ENCODE results near the gene HOXB13.

Gene HOXB13

GRCh38 chr17:48738424-48738802, 9.9 kb upstream of the HOXB13 start:
- H3K4me3 ChIP-seq, result no peak overlapping the region
- DNase-seq (ENCODE audit: low spot score), result no peak
- no peak overlapping the region for H3K27ac ChIP-seq
- TF ChIP-seq CTCF (IDR thresholded peaks at IDR 0.05), result no peak

- no peak for TF ChIP-seq CTCF (IDR thresholded peaks at IDR 0.05)
- Histone ChIP-seq H3K4me3 (no peak overlapping the region), H3K27ac (no peak overlapping the region)
- DNase-seq (ENCODE audit: low spot score), result no peak
Measured at GRCh38 chr17:48737330-48738043, 8.9 kb upstream of the HOXB13 start.

- no peak for DNase-seq (ENCODE audit: low spot score)
- no peak for TF ChIP-seq CTCF (IDR thresholded peaks at IDR 0.05)
- Histone ChIP-seq H3K4me3 (no peak overlapping the region), H3K27ac (no peak overlapping the region)
Measured at GRCh38 chr17:48735062-48735351, 6.5 kb upstream of the HOXB13 start.

- DNase-seq (ENCODE audit: low spot score), result no peak
- no peak for TF ChIP-seq CTCF (IDR thresholded peaks at IDR 0.05)
- no peak overlapping the region for H3K27ac ChIP-seq
- no peak overlapping the region for H3K4me3 ChIP-seq
Measured at GRCh38 chr17:48734333-48735061, 5.9 kb upstream of the HOXB13 start.

GRCh38 chr17:48733632-48734328, 5.2 kb upstream of the HOXB13 start:
- DNase-seq (ENCODE audit: low spot score), result no peak
- TF ChIP-seq CTCF (IDR thresholded peaks at IDR 0.05), result no peak
- no peak overlapping the region for H3K4me3 ChIP-seq
- H3K27ac ChIP-seq, result no peak overlapping the region

GRCh38 chr17:48732688-48733629, 4.4 kb upstream of the HOXB13 start:
- H3K4me3 ChIP-seq, result no peak overlapping the region
- no peak for DNase-seq (ENCODE audit: low spot score)
- H3K27ac ChIP-seq, result no peak overlapping the region
- TF ChIP-seq CTCF (IDR thresholded peaks at IDR 0.05), result no peak

Data from coronary artery (tissue), 2 donors.